HG03520 (cell line): Measurements from ENCODE around the gene CCDC170.

ENCODE experiments used
- ATAC-seq: cut with Tn5 transposase; IDR thresholded peaks from one replicate; pipeline ENCODE4 v1.9.1; 2021; ENCODE audit warnings: mild to moderate bottlenecking, moderate library complexity; ENCODE audit not compliant: unreplicated experiment

CCDC170 gene

DNA sequence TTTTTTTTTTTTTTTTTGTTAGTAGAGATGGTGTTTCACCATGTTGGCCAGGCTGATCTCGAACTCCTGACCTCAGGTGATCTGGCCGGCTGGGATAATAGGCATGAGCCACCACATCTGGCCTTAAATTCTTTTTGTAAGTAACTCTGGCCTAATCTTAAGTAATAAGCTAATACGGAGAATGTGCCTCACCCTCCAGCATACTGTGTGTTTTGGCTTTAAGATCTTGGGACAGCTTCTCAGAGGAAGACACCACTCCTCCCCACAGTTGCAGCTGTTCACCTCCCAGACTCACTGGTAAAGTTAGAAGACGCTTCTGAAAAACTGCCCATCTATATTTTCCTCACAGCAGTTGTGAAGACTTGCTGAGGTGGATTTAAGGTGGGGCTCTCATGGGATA is 120.8 kb downstream of the CCDC170 start:
- ATAC-seq: no peak

DNA sequence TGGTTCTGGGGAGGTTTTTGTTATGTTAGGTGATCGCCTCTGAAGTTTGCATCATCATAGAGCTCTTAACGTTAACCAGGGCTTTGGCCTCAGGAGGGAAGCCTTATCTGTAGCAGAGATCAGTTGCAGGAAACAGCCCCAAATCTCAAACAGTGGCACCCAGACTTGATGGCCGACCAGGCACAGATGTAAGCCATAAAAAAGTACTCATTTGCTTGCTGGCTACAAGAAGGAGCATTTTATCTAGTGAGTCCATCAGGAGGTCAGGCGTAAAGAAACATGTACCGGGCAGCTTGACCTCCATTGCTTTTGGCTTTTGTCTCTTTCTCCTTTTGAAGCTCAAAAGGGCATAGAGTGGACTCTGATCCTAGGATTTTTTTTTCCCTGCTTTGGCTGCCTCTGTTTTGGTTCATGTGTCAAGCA is 122.3 kb downstream of the CCDC170 start:
- ATAC-seq: no peak

DNA sequence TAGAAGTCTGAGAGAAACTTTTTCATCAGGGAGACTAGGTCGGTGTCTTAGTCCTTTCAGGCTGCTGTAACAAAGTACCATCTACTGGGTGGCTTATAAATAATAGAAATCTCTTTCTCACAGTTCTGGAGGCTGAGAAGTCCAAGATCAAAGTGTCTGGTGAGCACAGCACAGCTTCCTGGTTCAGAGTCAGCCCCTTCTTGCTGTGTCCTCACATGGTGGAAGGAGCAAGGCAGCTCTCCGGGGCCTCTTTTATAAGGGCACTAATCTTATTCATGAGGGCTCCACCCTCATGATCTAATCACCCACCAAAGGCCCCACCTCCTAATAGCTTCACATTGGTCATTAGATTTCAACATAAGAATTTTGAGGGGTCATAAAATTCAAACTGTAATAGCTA is 122.8 kb downstream of the CCDC170 start:
- no peak for ATAC-seq

- no peak for ATAC-seq
Measured at GRCh38 chr6:151617539-151617938, 123.7 kb downstream of the CCDC170 start.

GRCh38 chr6:151618717-151619116 is 124.9 kb downstream of the CCDC170 start:
- ATAC-seq: no peak

- ATAC-seq: no peak
Measured at GRCh38 chr6:151620179-151620578, 126.4 kb downstream of the CCDC170 start.

DNA sequence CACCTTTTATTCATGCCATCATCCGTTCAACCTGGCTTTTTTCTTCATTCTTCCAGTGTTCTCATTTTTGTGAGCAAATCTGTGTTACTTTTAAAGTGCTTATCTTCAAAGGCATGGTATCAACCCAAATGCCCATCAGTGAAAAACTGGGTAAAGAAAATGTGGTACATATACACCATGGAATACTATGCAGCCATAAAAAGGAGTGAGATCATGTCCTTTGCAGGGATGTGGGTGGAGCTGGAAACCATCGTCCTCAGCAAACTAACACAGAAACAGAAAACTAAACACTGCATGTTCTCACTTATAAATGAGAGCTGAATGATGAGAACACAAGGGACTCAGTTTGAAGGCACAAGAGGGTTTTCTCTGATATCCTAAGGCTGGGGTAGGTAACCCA is 130.3 kb downstream of the CCDC170 start:
- ATAC-seq: no peak

DNA sequence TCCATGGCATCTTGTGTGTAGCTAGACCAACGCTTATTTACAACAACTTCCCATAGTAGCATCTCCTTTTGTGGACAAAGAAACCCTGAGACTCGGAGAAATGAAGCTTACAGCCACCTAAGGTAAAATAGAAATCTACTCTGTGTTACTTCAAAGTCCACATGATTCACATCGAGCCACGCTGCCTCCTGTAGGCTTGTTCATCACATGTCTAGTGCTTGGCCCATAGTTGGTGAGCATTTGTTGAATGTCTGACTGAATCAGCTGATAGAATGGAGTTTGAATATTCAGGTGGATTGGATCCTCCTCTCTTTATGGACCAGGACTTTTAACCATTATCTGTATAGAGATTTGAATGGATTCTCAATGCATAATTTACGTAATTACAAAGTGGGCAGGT is 130.7 kb downstream of the CCDC170 start:
- ATAC-seq: no peak

GRCh38 chr6:151624900-151625536 is 131.2 kb downstream of the CCDC170 start:
- ATAC-seq: no peak

DNA sequence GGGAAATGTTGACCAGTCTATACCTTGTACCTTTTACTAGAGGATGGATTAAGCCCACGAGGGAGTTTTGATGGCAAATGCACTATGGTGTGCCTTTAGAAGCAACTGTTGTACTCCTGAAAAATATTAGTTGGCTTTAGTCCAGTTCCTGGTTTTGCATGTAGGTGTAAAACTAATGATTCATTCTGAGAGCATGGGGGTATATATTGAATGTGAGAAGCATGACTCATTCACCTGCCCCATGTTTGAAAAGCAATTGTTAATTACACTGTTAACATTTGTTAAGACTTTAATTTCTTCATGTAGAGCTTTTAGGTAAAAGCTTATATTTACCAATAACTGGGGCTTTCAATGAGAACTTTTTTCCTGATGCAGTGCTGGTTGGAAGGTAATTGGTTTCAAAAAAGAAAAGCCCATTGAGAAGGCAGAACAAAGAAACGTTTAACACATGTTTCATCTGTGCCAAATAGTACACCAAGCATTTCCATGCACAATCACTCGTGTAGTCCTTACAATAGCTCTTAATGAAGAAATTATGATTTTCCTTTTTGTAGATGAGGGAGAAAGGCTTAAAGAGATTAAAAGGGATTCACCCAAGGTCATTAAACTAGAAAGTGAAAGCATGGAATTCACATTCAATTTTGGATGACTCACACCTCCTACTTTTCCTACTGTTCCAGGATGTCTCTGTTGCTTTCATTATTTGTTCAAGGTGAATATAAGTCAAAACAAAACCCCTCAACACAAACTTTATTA is 134.1 kb downstream of the CCDC170 start:
- ATAC-seq: peak; percentile 82

- ATAC-seq: no peak
Measured at GRCh38 chr6:151629791-151630190, 136.0 kb downstream of the CCDC170 start.

DNA sequence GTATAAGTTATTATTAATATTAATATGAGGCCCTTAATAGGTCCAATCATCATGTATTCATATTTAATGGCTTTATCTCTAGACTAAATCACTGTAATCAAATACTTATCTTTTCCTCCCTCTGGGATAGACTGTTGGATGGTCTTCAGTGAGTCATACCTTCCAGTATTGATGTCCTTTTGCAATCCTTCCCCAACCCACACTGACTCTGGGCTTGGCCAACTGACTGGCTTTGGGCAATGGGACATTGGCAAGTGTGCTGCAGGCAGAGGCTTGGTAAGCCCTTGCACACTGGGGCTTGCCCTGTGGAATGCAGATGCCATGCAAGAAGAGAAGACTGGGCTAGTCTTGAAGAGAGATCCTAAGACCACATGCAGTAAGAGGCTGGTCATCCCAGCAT is 136.6 kb downstream of the CCDC170 start:
- no peak for ATAC-seq

- ATAC-seq: no peak
Measured at GRCh38 chr6:151630991-151631655, 137.3 kb downstream of the CCDC170 start.

GRCh38 chr6:151632415-151632987 is 138.7 kb downstream of the CCDC170 start:
- no peak for ATAC-seq

GRCh38 chr6:151633526-151634335 is 139.9 kb downstream of the CCDC170 start:
- no peak for ATAC-seq

GRCh38 chr6:151634336-151634720 is 140.5 kb downstream of the CCDC170 start:
- ATAC-seq: no peak

GRCh38 chr6:151635741-151636140 is 141.9 kb downstream of the CCDC170 start:
- ATAC-seq: no peak

DNA sequence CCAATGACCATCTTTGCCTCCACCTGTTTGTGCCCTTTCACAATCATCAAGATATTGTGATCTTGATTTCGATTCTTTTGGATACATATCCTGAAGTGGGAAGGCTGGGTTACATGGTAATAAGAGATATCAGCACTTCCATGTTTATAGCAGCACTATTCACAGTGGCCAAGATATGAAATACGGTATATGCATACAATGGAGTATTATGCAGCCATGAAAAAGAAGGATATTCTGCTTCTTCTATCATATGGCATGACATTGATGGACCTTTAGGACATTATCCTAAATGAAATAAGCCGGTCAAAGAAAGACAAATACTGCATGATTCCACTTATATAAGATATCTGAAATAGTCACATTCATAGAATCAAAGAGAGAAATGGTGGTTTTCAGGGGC is 144.0 kb downstream of the CCDC170 start:
- no peak for ATAC-seq

DNA sequence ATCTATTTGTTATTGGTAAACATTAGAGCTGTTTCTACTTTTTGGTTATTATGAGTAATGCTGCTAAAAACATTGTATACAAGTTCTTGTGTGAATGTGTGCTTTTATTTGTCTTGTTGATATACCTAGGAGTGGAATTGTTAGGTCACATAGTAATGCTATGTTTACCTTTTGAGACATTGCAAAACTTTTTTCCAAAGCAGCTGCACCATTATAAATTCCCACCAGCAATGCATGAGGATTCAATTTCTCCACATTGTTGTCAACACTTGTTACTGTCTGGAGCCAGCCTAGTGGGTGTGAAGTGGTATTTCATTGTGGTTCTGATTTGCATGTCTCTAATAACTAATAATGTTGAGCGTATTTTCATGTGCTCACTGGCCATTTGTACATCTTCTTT is 145.9 kb downstream of the CCDC170 start:
- ATAC-seq: no peak

DNA sequence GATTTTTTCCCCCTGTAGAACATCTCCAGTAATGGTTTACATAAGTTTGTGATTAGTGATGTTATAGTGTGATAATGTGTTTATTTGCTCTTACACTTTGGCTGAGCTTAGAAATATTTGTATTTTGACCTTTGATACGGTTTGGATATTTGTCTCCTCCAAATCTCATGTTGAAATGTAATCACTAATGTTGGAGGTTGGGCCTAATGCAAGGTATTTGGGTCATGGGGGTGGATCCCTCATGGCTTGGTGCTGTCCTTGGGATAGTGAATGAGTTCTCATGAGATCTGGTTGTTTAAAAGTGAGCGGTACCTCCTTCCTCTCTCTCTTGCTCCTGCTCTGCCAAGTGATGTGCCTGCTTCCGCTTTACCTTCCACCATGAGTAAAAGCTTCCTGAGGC is 147.2 kb downstream of the CCDC170 start:
- no peak for ATAC-seq
